Caco-2 (cell line): ENCODE measurements around the gene GALNT18. TPM values are rescaled to one million over a fixed set of nuclear protein-coding genes. Genes with fewer than 3 reads are reported as not detected.

Source experiments
- BruUV-seq: library from RNA; stranded (reverse); fragments of 400-500 nt; replicated peaks from 2 replicates; lab custom pipeline; 2021; lab: Mats Ljungman, UMichigan
- CTCF ChIA-PET: fragments of 300-600 bp; sonication (Branson Sonifier 250); formaldehyde crosslinking; loops from one replicate; lab custom pipeline; 2022; ENCODE audit warnings: antibody characterized with exemption; lab: Charles Lee
- POLR2A ChIA-PET: fragments of 300-600 bp; sonication (Branson Sonifier 250); formaldehyde crosslinking; loops from one replicate; lab custom pipeline; 2022; ENCODE audit warnings: antibody characterized with exemption; lab: Charles Lee
- DNase-seq, 2 experiments: peaks; one replicate each; pipeline versions ENCODE4 v3.0.0 to v3.0.0-alpha.2; 2020 to 2022
- H3K27me3 ChIP-seq: replicated peaks from 2 replicates; pipeline ENCODE4 v1.6.0; 2011; ENCODE audit warnings: low read length; ENCODE audit not compliant: control insufficient read depth, insufficient read depth
- H3K36me3 ChIP-seq: 2 replicates; pipeline ENCODE4 v1.5.1; 2011; ENCODE audit warnings: low read length; ENCODE audit not compliant: control insufficient read depth, insufficient read depth
- H3K4me1 ChIP-seq: fragments of 250-450 bp; sonication (Bioruptor Pico); 2 replicates; pipeline ENCODE4 v1.5.1; 2020; ENCODE audit warnings: mild to moderate bottlenecking
- H3K4me3 ChIP-seq: 2 replicates; pipeline ENCODE4 v1.5.1; 2011; ENCODE audit warnings: low read depth, mild to moderate bottlenecking, control low read depth, low read length
- H3K9me3 ChIP-seq: fragments of 250-450 bp; sonication (Bioruptor Pico); 2 replicates; pipeline ENCODE4 v1.5.1; 2020; ENCODE audit warnings: mild to moderate bottlenecking, moderate library complexity
- H3K27ac Mint-ChIP-seq: one replicate; pipeline ENCODE4 v1.8.0; 2022; ENCODE audit warnings: mixed read lengths; ENCODE audit not compliant: unreplicated experiment
- H3K27me3 Mint-ChIP-seq: one replicate; pipeline ENCODE4 v1.8.0; 2022; ENCODE audit warnings: mixed read lengths; ENCODE audit not compliant: insufficient read depth, unreplicated experiment
- H3K36me3 Mint-ChIP-seq: one replicate; pipeline ENCODE4 v1.8.0; 2022; ENCODE audit warnings: mild to moderate bottlenecking, mixed read lengths; ENCODE audit not compliant: insufficient read depth, unreplicated experiment
- H3K4me1 Mint-ChIP-seq: one replicate; pipeline ENCODE4 v1.8.0; 2022; ENCODE audit warnings: low read depth, mixed read lengths; ENCODE audit not compliant: unreplicated experiment
- H3K4me3 Mint-ChIP-seq: one replicate; pipeline ENCODE4 v1.8.0; 2022; ENCODE audit warnings: mild to moderate bottlenecking, moderate library complexity, mixed read lengths; ENCODE audit not compliant: unreplicated experiment
- H3K9me3 Mint-ChIP-seq: one replicate; pipeline ENCODE4 v1.8.0; 2022; ENCODE audit warnings: mixed read lengths; ENCODE audit not compliant: unreplicated experiment
- intact Hi-C: fragments of 100-400 bp; cut with micrococcal nuclease; formaldehyde crosslinking; loops from one replicate; pipeline ENCODE4 v1.10.0; 2022; ENCODE audit not compliant: unreplicated experiment
- total RNA-seq: library from RNA; stranded (reverse); gene quantifications from 2 replicates; pipeline ENCODE4 v1.2.3, GENCODE V29; 2022
- TF ChIP-seq, protein P1 (sequence below), 2 experiments: fragments of 200-600 bp in 1 of 2; IDR thresholded peaks; 1 replicate in 1 of 2; 2 replicates in 1 of 2; pipeline versions ENCODE4 v1.5.1 to v1.8.0; 2011 to 2022; ENCODE audit warnings: antibody characterized with exemption in 1 of 2, control low read depth in 1 of 2, inconsistent platforms in 1 of 2, low read depth in 1 of 2, low read length in 1 of 2, mild to moderate bottlenecking in 1 of 2, moderate library complexity in 1 of 2; ENCODE audit not compliant: insufficient read depth in 1 of 2, severe bottlenecking in 1 of 2, unreplicated experiment in 1 of 2

GALNT18 gene
- total RNA-seq, 1 experiment from 2014 or later, result 0.43 TPM

DNA sequence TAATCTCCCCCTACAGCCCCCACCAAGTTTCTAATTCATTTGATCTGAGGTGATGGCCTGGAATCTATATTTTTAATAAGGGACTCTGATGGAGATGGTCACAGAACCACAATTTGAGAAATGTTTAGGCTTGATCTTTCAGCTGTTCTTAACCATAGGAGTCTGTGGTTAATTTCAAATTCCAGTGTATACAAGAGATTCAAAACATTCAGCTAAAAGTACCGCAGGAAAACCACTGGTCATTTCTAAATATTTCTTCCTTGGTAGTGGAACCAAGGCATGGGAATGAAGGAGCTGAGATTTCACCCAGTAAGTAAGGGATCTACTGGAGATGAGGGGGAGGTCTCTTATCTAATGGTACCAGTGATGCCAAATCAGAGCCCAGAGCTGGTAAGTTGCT lies 18.3 kb upstream of the GALNT18 start:
- BruUV-seq, result no TSS peak
- TF ChIP-seq, protein P1, sequence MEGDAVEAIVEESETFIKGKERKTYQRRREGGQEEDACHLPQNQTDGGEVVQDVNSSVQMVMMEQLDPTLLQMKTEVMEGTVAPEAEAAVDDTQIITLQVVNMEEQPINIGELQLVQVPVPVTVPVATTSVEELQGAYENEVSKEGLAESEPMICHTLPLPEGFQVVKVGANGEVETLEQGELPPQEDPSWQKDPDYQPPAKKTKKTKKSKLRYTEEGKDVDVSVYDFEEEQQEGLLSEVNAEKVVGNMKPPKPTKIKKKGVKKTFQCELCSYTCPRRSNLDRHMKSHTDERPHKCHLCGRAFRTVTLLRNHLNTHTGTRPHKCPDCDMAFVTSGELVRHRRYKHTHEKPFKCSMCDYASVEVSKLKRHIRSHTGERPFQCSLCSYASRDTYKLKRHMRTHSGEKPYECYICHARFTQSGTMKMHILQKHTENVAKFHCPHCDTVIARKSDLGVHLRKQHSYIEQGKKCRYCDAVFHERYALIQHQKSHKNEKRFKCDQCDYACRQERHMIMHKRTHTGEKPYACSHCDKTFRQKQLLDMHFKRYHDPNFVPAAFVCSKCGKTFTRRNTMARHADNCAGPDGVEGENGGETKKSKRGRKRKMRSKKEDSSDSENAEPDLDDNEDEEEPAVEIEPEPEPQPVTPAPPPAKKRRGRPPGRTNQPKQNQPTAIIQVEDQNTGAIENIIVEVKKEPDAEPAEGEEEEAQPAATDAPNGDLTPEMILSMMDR (IDR thresholded peaks at IDR 0.05; ENCODE audit: insufficient read depth in 1 of 2, low read depth in 1 of 2, low read length in 1 of 2, severe bottlenecking in 1 of 2, unreplicated experiment in 1 of 2), result no peak
- Mint-ChIP-seq H3K4me1 (no peaks in the 10 kb centered on the region), H3K27me3 (peaks cover 23% of the 10 kb centered on the region), H3K9me3 (no peaks in the 10 kb centered on the region), H3K36me3 (no peaks in the 10 kb centered on the region), H3K27ac (no peak overlapping the region), H3K4me3 (no peak overlapping the region)
- Histone ChIP-seq H3K9me3 (no peaks in the 10 kb centered on the region), H3K4me3 (no peak overlapping the region), H3K27me3 (no peaks in the 10 kb centered on the region; the same call in 1 of the 2 replicates), H3K36me3 (no peaks in the 10 kb centered on the region), H3K4me1 (no peaks in the 10 kb centered on the region)
- POLR2A ChIA-PET, result no interaction called here
- CTCF ChIA-PET, result interaction anchor here (0.5 to 1.3 kb wide), 2 partner anchors 148 to 531 kb away, joined by 3 to 4 read pairs; no protein-coding TSS in a partner anchor
- no peak for DNase-seq
- intact Hi-C loops, result no loop called here

DNA sequence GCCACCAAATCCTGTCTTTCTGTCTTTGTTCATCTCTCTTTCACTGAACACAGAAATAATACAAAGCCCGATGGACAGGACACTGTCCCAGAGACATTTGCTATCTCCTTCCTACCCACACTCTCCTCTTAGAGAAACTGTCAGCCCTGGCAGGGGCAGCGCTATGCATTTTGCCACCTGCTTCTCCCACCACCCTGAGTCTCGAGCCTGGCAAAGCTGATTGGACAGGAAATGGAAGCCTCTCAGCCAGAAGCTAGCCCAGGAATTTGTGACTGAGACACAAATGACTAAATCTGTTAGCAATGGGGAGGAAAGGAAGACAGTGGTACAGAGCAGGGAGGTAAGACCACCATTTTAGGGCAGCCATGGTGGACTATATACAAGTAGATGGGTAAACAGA lies 14.9 kb upstream of the GALNT18 start:
- Mint-ChIP-seq H3K27ac (no peak overlapping the region), H3K4me1 (no peaks in the 10 kb centered on the region), H3K36me3 (no peaks in the 10 kb centered on the region), H3K27me3 (peaks cover 20% of the 10 kb centered on the region), H3K4me3 (no peak overlapping the region), H3K9me3 (no peaks in the 10 kb centered on the region)
- CTCF ChIA-PET, result no interaction called here
- Histone ChIP-seq H3K4me3 (no peak overlapping the region), H3K27me3 (peaks cover 1% of the 10 kb centered on the region), H3K9me3 (peaks cover 4% of the 10 kb centered on the region; the same call in 1 of the 2 replicates), H3K4me1 (no peaks in the 10 kb centered on the region), H3K36me3 (no peaks in the 10 kb centered on the region)
- no TSS peak for BruUV-seq
- POLR2A ChIA-PET, result no interaction called here
- TF ChIP-seq, protein P1 (IDR thresholded peaks at IDR 0.05; ENCODE audit: insufficient read depth in 1 of 2, low read depth in 1 of 2, low read length in 1 of 2, severe bottlenecking in 1 of 2, unreplicated experiment in 1 of 2), result no peak
- intact Hi-C loops, result no loop called here
- DNase-seq, result no peak

DNA sequence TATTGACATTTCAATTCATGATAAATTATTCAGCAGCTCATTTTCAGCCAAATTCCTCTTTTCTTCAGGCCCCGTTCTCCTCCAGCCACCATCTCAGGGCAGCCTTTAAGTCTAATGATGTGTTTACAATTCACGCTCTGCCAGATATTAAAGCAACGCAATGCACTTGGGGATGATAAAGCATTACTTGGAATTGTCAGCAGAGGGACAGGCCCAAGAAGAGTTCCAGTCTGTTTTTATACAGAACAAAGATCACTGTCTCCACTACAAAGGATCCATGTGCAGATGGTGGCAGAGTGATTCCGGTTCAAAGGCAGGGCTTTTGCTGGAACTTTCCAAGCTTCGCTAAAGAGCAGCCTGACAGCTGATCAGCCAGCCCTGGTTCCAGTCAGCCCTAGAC lies 13.6 kb upstream of the GALNT18 start:
- TF ChIP-seq, protein P1 (IDR thresholded peaks at IDR 0.05; ENCODE audit: insufficient read depth in 1 of 2, low read depth in 1 of 2, low read length in 1 of 2, severe bottlenecking in 1 of 2, unreplicated experiment in 1 of 2), result no peak
- BruUV-seq, result no TSS peak
- H3K27me3 Mint-ChIP-seq, result peaks cover 19% of the 10 kb centered on the region
- Histone ChIP-seq H3K4me1 (no peaks in the 10 kb centered on the region), H3K36me3 (no peaks in the 10 kb centered on the region), H3K4me3 (no peak overlapping the region), H3K27me3 (peaks cover 1% of the 10 kb centered on the region), H3K9me3 (peaks cover 4% of the 10 kb centered on the region; the same call in 1 of the 2 replicates)
- no peak for DNase-seq
- H3K4me1 Mint-ChIP-seq, result no peaks in the 10 kb centered on the region
- CTCF ChIA-PET, result no interaction called here
- H3K27ac Mint-ChIP-seq, result no peak overlapping the region
- no peaks in the 10 kb centered on the region for H3K9me3 Mint-ChIP-seq
- intact Hi-C loops, result no loop called here
- H3K4me3 Mint-ChIP-seq, result no peak overlapping the region
- POLR2A ChIA-PET, result interaction anchor here (0.5 kb wide), 1 partner anchor 207 kb away, joined by 3 read pairs; no protein-coding TSS in a partner anchor
- no peaks in the 10 kb centered on the region for H3K36me3 Mint-ChIP-seq
